ENCODE measurements around the gene YES1. TPM values are rescaled to one million over a fixed set of nuclear protein-coding genes. Genes with fewer than 3 reads are reported as not detected.

The YES1 gene
- total and polyA plus RNA-seq, 2 of the 8 experiments (the other 6 are each of a cell fraction or from before 2014, with no cell fraction given) = 14.8 to 94.3 TPM

DNA sequence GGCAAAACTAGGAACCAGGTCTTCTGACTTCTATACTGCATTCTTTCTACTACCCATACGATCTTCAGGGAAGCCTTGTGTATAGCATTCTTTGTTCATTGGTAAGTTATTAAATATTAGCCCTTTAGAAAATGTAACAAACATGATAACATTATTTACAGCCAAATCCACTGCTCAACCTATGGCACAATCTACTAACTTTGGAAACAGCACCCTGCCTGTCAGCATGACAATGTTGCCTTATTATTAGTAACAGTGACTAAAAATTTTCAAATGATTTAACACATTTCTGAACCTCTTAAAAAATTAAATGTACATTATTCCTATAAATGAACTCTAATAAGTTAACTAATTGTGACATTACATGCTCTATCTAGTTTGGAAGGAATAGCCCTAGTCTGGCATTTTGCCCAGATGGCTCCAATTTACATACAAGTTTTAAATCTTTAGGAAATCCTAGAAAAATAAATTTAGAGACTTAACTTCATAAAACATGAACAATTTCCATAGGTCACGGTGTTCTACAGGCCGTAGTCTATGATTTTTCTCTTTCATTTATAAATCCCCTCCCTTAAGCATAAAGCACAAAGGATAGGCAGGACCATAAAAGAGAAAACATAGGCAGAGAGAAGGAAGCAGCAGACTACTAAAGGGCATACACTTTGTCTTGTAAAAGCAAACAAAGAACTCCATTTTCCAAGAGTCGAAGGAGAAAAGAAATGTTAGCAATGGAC, 33.7 kb downstream of the YES1 start (continued):
- TF ChIP-seq SIN3A (conservative IDR thresholded peaks at IDR 0.05 in 1 of 2, IDR thresholded peaks at IDR 0.05 in 1 of 2; ENCODE audit: low read depth in 1 of 2, low read length in 2 of 2) (no peak), EZH2 (IDR thresholded peaks at IDR 0.05; ENCODE audit: low read depth, low read length, severe bottlenecking) (no peak)
